K562 (cell line): ENCODE results near the gene DLG4. TPM values are rescaled to one million over a fixed set of nuclear protein-coding genes. Genes with fewer than 3 reads are reported as not detected.

Experiments used
- CCNT2 ChIP-seq: IDR thresholded peaks from 2 replicates; pipeline ENCODE4 v1.6.1; 2011; ENCODE audit warnings: borderline replicate concordance, low read depth, mild to moderate bottlenecking, moderate library complexity, mixed read lengths, low read length; ENCODE audit not compliant: insufficient read length; ENCODE audit errors: extremely low read depth
- CREB3 ChIP-seq: fragments of 450-650 bp; conservative IDR thresholded peaks from 2 replicates; pipeline ENCODE4 v1.6.1; 2016; ENCODE audit warnings: missing genetic modification characterization, low read depth, mild to moderate bottlenecking, missing compliant biosample characterization, moderate library complexity
- CREBBP ChIP-seq: IDR thresholded peaks from one replicate; pipeline ENCODE4 v1.6.1; 2012; ENCODE audit warnings: low read depth, mild to moderate bottlenecking, control low read depth, inconsistent platforms, low read length
- FOXP1 ChIP-seq: sonication (generic); formaldehyde crosslinking; IDR thresholded peaks from 2 replicates; pipeline ENCODE4 v1.8.0; 2022; ENCODE audit warnings: mild to moderate bottlenecking, missing genetic modification reagents
- HMBOX1 ChIP-seq: sonication (generic); IDR thresholded peaks from 2 replicates; pipeline ENCODE4 v1.6.1; 2016
- NR2C2 ChIP-seq, 2 experiments: fragments of 200-800 bp in 1 of 2; sonication (Bioruptor generic) in 1 of 2; sonication (generic) in 1 of 2; formaldehyde crosslinking in 1 of 2; IDR thresholded peaks; 2 replicates each; pipeline versions ENCODE4 v1.6.1 to v1.8.0; 2016 to 2022; ENCODE audit warnings: mild to moderate bottlenecking in 1 of 2, missing compliant biosample characterization in 1 of 2, missing genetic modification characterization in 1 of 2, missing genetic modification reagents in 1 of 2
- NRF1 ChIP-seq, 2 experiments: fragments of 450-650 bp; IDR thresholded peaks in 1 of 2; conservative IDR thresholded peaks in 1 of 2; 2 replicates each; pipeline ENCODE4 v1.6.1; 2014; ENCODE audit warnings: mild to moderate bottlenecking in 2 of 2
- POLR3A ChIP-seq: IDR thresholded peaks from 2 replicates; pipeline ENCODE4 v1.6.1; 2011; ENCODE audit warnings: borderline replicate concordance, mild to moderate bottlenecking, moderate library complexity; ENCODE audit not compliant: insufficient read length, insufficient read depth; ENCODE audit errors: extremely low read depth
- RBM25 ChIP-seq: fragments of 200-400 bp; formaldehyde crosslinking; IDR thresholded peaks from 2 replicates; pipeline ENCODE4 v1.6.1; 2018; ENCODE audit warnings: low read length, low read depth, moderate library complexity; ENCODE audit not compliant: severe bottlenecking
- RNF2 ChIP-seq: sonication (generic); IDR thresholded peaks from 2 replicates; pipeline ENCODE4 v1.6.1; 2016
- SMARCA5 ChIP-seq: fragments of 450-650 bp; IDR thresholded peaks from 2 replicates; pipeline ENCODE4 v1.6.1; 2016
- SP2 ChIP-seq: IDR thresholded peaks from 2 replicates; pipeline ENCODE4 v1.6.1; 2011; ENCODE audit warnings: mild to moderate bottlenecking, low read depth, low read length, moderate library complexity; ENCODE audit not compliant: poor library complexity, severe bottlenecking; ENCODE audit errors: extremely low read depth
- TFAM ChIP-seq: fragments of 250-450 bp; sonication (Bioruptor Pico); conservative IDR thresholded peaks from 2 replicates; pipeline ENCODE4 v1.5.0; 2021; ENCODE audit warnings: mild to moderate bottlenecking, moderate library complexity
- XRCC5 ChIP-seq: fragments of 200-400 bp; formaldehyde crosslinking; IDR thresholded peaks from 2 replicates; pipeline ENCODE4 v1.6.1; 2017; ENCODE audit warnings: low read depth, mild to moderate bottlenecking, low read length
- ZBTB1 ChIP-seq: sonication (generic); formaldehyde crosslinking; IDR thresholded peaks from 2 replicates; pipeline ENCODE4 v1.8.1; 2023; ENCODE audit warnings: missing genetic modification reagents, low read depth, mild to moderate bottlenecking, borderline replicate concordance
- ZMIZ1 ChIP-seq, 2 experiments: fragments of 150-350 bp in 1 of 2; IDR thresholded peaks; 2 replicates each; pipeline ENCODE4 v1.6.1; 2012 to 2016; ENCODE audit warnings: low read depth in 2 of 2, low read length in 2 of 2, mild to moderate bottlenecking in 1 of 2, moderate library complexity in 1 of 2
- ZNF717 ChIP-seq: fragments of 250-450 bp; sonication (Bioruptor Pico); IDR thresholded peaks from 2 replicates; pipeline ENCODE4 v1.5.0; 2021
- ZNF740 ChIP-seq, 3 experiments: fragments of 200-800 bp in 1 of 3; sonication (Bioruptor generic) in 1 of 3; sonication (generic) in 1 of 3; formaldehyde crosslinking in 1 of 3; IDR thresholded peaks; 2 replicates each; pipeline versions ENCODE4 v1.6.1 to v1.8.0; 2016 to 2022; ENCODE audit warnings: mild to moderate bottlenecking in 2 of 3, missing compliant biosample characterization in 2 of 3, missing genetic modification characterization in 2 of 3, missing genetic modification reagents in 1 of 3
- ZNF764 ChIP-seq: fragments of 250-450 bp; sonication (Bioruptor Pico); IDR thresholded peaks from 2 replicates; pipeline ENCODE4 v1.4.0; 2020; ENCODE audit warnings: low read depth, mild to moderate bottlenecking, moderate library complexity
- polyA plus RNA-seq, 8 experiments: library from polyadenylated mRNA; depleted of rRNA in 4 of 8; stranded (reverse) in 5 of 8; unstranded in 3 of 8; fragments of >200 nt; fragmentation: Nextera tagmentation in 2 of 8; fragmentation: Illumina TruSeq in 1 of 8; extraction: Ambion mirVana in 2 of 8; extraction: Trizol in 1 of 8; gene quantifications; 2 replicates each; pipeline versions ENCODE4 v1.2.1 to v1.2.3, GENCODE V29; 2011 to 2014; ENCODE audit warnings: inconsistent platforms in 1 of 8, missing spikeins in 1 of 8
- total RNA-seq, 7 experiments: library from RNA; depleted of rRNA in 6 of 7; stranded (reverse); fragments of >200 nt in 6 of 7; fragmentation: Illumina TruSeq in 2 of 7; extraction: Trizol in 2 of 7; gene quantifications; 2 replicates each; pipeline versions ENCODE4 v1.2.1 to v1.2.3, GENCODE V29; 2011 to 2021; ENCODE audit warnings: low replicate concordance in 1 of 7

Gene DLG4
- total and polyA plus RNA-seq, 9 of the 15 experiments (the other 6 are each of a cell fraction or from before 2014, with no cell fraction given), result 0.03 to 12.0 (median 4.1) TPM

- TF ChIP-seq HMBOX1, result peak; percentile 94
- TF ChIP-seq POLR3A, result no peak
- TF ChIP-seq RNF2, result no peak
- no peak for TF ChIP-seq SMARCA5
- no peak for TF ChIP-seq ZBTB1 (CRISPR knock-in tag)
- TF ChIP-seq ZNF740 (CRISPR knock-in tag; IDR thresholded peaks at IDR 0.05), result peak; percentile 84
- peak in 1 of 2 experiments; percentile 96; a peak in 2 of 4 replicates for TF ChIP-seq ZNF740 (tag; IDR thresholded peaks at IDR 0.05)
- TF ChIP-seq CREBBP, result no peak
- no peak for TF ChIP-seq ZNF764 (CRISPR knock-in tag)
- TF ChIP-seq RBM25, result no peak
- TF ChIP-seq XRCC5, result no peak
- TF ChIP-seq ZNF717 (CRISPR knock-in tag), result no peak
- no peak for TF ChIP-seq CREB3 (tag)
- no peak for TF ChIP-seq TFAM (CRISPR knock-in tag)
- peak; percentile 23 to 45; a peak in 2 of 4 replicates for TF ChIP-seq NRF1 (conservative IDR thresholded peaks at IDR 0.05 in 1 of 2, IDR thresholded peaks at IDR 0.05 in 1 of 2)
- TF ChIP-seq FOXP1 (CRISPR knock-in tag), result 0 out of 2 replicates have a peak, but pooled peaks have one; percentile 58
- no peak for TF ChIP-seq SP2
- TF ChIP-seq CCNT2, result no peak
- TF ChIP-seq ZMIZ1 (IDR thresholded peaks at IDR 0.05; ENCODE audit: low read depth in 2 of 2, low read length in 2 of 2), result no peak
- peak; percentile 36; the same call in 1 of the 2 replicates for TF ChIP-seq NR2C2 (CRISPR knock-in tag; IDR thresholded peaks at IDR 0.05)
- TF ChIP-seq NR2C2 (tag; IDR thresholded peaks at IDR 0.05), result no peak
Measured at GRCh38 chr17:7241783-7242716, 22.4 kb upstream of the DLG4 start, which contains the start of gene GABARAP (continued).
